ENCODE measurements around the gene MFSD8. TPM values are rescaled to one million over a fixed set of nuclear protein-coding genes. Genes with fewer than 3 reads are reported as not detected.

The MFSD8 gene
- total RNA-seq, 1 experiment from 2014 or later, result 17.6 TPM

- H3K27ac Mint-ChIP-seq, result no peak overlapping the region
- no peaks in the 10 kb centered on the region for H3K4me1 Mint-ChIP-seq
- ChIA-PET POLR2A (no interaction called here), CTCF (no interaction called here)
- DNase-seq (ENCODE audit: low spot score), result no peak
- peaks cover 63% of the 10 kb centered on the region for H3K36me3 Mint-ChIP-seq
- TF ChIP-seq SMAD3 (CRISPR knock-in tag; IDR thresholded peaks at IDR 0.05; ENCODE audit: borderline replicate concordance), result no peak
- TF ChIP-seq PRRX2 (CRISPR knock-in tag; IDR thresholded peaks at IDR 0.05), result no peak
- TF ChIP-seq PREB (CRISPR knock-in tag; IDR thresholded peaks at IDR 0.05; ENCODE audit: borderline replicate concordance), result no peak
- TF ChIP-seq ATF6 (CRISPR knock-in tag; IDR thresholded peaks at IDR 0.05), result no peak
- TF ChIP-seq ZSCAN18 (CRISPR knock-in tag; IDR thresholded peaks at IDR 0.05), result no peak
- no peak for TF ChIP-seq ETV6 (CRISPR knock-in tag; IDR thresholded peaks at IDR 0.05)
- no peak for TF ChIP-seq ZNF281 (CRISPR knock-in tag; IDR thresholded peaks at IDR 0.05)
- TF ChIP-seq FOXP1 (CRISPR knock-in tag; IDR thresholded peaks at IDR 0.05; ENCODE audit: borderline replicate concordance), result no peak
- no peak for TF ChIP-seq TEAD1 (CRISPR knock-in tag; IDR thresholded peaks at IDR 0.05)
- no peak for TF ChIP-seq MXD4 (CRISPR knock-in tag; IDR thresholded peaks at IDR 0.05; ENCODE audit: borderline replicate concordance)
- H3K27me3 Mint-ChIP-seq (ENCODE audit: low read depth), result no peaks in the 10 kb centered on the region; the same call in 1 of the 2 replicates
- ATAC-seq, result no peak
- H3K4me3 Mint-ChIP-seq, result no peak overlapping the region
- H3K9me3 Mint-ChIP-seq, result no peaks in the 10 kb centered on the region; the same call in 1 of the 2 replicates
Measured at GRCh38 chr4:127896069-127896468, 68.9 kb downstream of the MFSD8 start.

- DNase-seq (ENCODE audit: low spot score) (no peak), ATAC-seq (no peak)
- Mint-ChIP-seq H3K27me3 (ENCODE audit: low read depth) (no peaks in the 10 kb centered on the region), H3K9me3 (no peaks in the 10 kb centered on the region), H3K4me3 (no peak overlapping the region), H3K4me1 (no peaks in the 10 kb centered on the region), H3K36me3 (peaks cover 65% of the 10 kb centered on the region), H3K27ac (no peak overlapping the region)
- CTCF ChIA-PET, result interaction anchor here (1.0 to 1.9 kb wide), 2 partner anchors 75 to 161 kb away, joined by 3 to 4 read pairs; partner anchors contain the start of genes ABHD18 and MFSD8
- POLR2A ChIA-PET, result no interaction called here
- TF ChIP-seq NFE2L1 (CRISPR knock-in tag; IDR thresholded peaks at IDR 0.05), result no peak
- no peak for TF ChIP-seq GRHL2 (CRISPR knock-in tag; IDR thresholded peaks at IDR 0.05; ENCODE audit: insufficient replicate concordance, severe bottlenecking)
Measured at GRCh38 chr4:127889903-127890302, 75.1 kb downstream of the MFSD8 start.

- ATAC-seq, result no peak
- no peak for DNase-seq (ENCODE audit: low spot score)
- H3K4me1 Mint-ChIP-seq, result no peaks in the 10 kb centered on the region
- ChIA-PET CTCF (interaction anchor here (1.1 to 2.0 kb wide), 3 partner anchors 77 to 162 kb away, joined by 3 to 7 read pairs (median 4); partner anchors contain the start of genes ABHD18 and MFSD8), POLR2A (no interaction called here)
- H3K36me3 Mint-ChIP-seq, result peaks cover 68% of the 10 kb centered on the region
- H3K9me3 Mint-ChIP-seq, result no peaks in the 10 kb centered on the region
- H3K27me3 Mint-ChIP-seq (ENCODE audit: low read depth), result no peaks in the 10 kb centered on the region
- H3K4me3 Mint-ChIP-seq, result no peak overlapping the region
- no peak overlapping the region for H3K27ac Mint-ChIP-seq
- TF ChIP-seq EMX1 (CRISPR knock-in tag; IDR thresholded peaks at IDR 0.05) (no peak), ATF6 (CRISPR knock-in tag; IDR thresholded peaks at IDR 0.05) (no peak), CREM (CRISPR knock-in tag; IDR thresholded peaks at IDR 0.05) (no peak), E2F5 (CRISPR knock-in tag; IDR thresholded peaks at IDR 0.05) (no peak), NR1H2 (CRISPR knock-in tag; IDR thresholded peaks at IDR 0.05) (no peak), AR (CRISPR knock-in tag; IDR thresholded peaks at IDR 0.05) (no peak), ZNF396 (CRISPR knock-in tag; IDR thresholded peaks at IDR 0.05; ENCODE audit: borderline replicate concordance) (no peak)
Measured at GRCh38 chr4:127888559-127888958, 76.4 kb downstream of the MFSD8 start.

All from WTC11 (cell line).